Activated gamma-delta T cell treated with anti-CD3 and anti-CD28 coated beads, Interleukin-2, amount 50 U/mL, for 16 hours (primary cell): Measurements from ENCODE around the gene PBX2.
"Not testable (repeated sequence)": the region's sequence is repeated elsewhere in the genome, so short reads cannot be mapped to it uniquely, and the experiment has no call there.

Source experiments
- DNase-seq: peaks from one replicate; pipeline ENCODE4 v3.0.0-alpha.2; 2020; ENCODE audit warnings: low read depth

Gene PBX2

DNA sequence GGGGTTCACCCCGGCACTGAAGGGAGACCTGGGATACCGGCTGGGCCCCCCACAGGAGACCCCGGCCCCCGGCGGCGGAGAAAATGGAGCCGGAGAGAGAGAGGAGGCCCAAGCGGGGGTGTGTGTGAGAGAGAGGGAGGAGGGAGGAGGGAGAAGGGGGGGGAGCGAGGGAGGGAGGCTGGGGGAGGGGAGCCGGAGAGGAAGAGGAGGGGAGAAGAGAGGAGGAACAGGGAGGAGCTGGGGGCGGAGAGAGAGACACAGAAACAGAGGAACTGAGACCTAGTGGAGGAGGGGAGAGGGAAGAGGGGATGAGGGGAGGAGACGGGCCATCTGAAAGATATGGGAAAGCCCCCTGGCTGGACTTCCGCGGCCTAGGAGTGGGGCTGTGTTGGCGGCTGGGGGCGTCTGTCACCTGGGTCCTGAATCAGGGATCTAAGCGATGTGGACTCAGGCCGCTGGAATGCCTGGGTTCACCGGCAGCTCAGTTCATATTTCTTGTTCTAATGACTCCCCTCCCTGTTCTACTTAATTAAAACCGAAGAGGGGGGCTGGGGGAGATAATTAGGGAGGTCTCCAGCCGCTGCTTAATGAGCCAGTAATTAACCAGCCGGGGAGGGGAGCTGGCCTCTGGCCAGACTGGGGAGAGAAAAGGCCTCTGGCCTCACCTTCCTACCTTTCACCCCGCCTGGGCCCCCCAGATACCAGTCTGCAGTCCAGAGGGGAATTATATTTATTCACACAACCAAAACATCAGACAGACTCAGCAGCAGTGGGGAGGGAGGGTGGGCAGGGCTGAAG lies at the start of gene PBX2:
PBX2 (minus strand) TSS at position 149 of the 798 bp plus-strand sequence. CDS start 287 bp downstream, outside the sequence.
- DNase-seq: peak; percentile 64

- no peak for DNase-seq
Observed at GRCh38 chr6:32239462-32239861, 49.5 kb upstream of the PBX2 start.

DNA sequence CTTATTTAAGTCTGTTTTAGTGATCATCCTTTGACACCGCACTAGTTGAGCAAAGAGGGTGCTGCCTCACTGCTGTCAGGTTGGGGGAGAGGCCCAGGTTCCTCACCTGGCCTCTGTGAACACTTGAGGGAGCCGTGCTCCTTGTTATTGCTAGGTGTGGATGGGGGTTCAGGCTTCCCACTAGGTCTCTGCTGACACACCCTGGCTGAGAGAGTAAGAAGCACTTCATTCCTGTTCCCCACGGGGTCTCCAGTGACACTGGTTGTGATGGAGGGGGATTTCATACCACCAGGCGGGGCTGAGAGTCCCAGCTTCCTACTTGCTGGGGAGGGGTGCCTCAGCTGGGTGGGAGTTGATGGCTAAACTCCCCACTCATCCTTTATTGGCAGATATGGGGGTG lies 44.9 kb upstream of the PBX2 start:
- no peak for DNase-seq

DNA sequence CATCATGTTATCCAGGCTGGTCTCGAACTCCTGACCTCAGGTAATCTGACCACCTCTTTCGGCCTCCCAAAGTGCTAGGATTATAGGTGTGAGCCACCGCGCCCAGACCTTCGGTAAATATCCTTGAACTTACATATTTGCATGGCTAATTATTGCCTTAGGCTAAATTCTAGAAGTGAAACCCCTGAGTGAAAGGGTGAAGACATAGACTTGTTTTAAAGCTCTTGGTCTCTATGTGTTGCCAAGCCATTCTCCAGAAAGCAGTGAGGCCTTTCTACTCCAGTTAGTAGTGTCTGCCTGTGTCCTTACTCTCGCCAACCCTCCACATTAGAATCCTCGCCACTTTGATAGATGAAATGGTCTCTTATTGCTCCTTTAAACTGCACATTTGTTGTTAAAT lies 36.4 kb upstream of the PBX2 start:
- DNase-seq: no peak

- DNase-seq: no peak
Observed at GRCh38 chr6:32224696-32225095, 34.7 kb upstream of the PBX2 start.

- DNase-seq: no peak
Observed at GRCh38 chr6:32223258-32224235, 33.5 kb upstream of the PBX2 start, which contains the start of gene NOTCH4. TSS of gene NOTCH4 (minus strand) at chr6:32224067. CDS start at chr6:32223928, 139 bp downstream.

DNA sequence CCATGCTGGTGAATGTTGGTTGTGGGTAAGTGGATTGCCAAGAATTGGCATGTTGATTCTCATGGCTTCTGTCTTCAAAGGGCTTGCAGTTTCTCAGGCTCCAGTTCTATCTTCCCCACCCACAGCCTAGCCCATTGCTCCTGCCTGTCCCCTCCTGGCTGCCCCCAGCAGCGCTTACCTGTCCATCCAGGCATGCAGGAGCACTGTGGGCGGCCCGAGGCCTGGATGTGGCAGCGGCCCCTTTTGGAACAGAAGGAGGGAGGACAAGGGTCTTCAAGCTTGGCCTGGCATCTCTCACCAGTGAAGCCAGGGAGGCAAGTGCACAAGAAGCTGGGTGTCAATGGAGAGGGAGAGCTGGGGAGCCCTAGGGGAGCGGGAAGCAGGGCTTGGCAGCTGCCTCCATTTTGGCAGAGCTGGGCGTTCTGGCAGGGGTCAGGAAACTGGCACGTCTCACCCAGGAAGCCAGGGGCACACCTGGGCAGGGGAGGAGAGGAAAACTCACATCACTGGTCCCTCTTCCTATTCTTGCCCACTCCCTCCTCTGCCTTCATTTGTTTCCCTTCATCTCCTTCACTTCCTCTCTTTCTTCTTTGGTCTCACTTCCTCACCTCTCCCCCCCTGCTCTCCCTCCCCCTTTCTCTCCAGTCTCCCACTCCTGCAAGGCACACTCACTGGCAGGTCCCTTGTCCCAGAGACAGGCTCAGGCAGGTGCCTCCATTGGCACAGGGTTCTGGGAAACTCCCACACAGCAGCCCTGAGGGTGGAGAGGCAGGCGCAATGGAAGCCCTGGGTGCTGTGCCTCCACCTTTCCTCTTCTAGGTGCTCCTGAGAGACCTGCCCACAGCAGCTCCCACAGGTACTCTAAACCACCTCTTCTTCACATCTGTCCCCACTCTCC lies 32.6 kb upstream of the PBX2 start:
- no peak for DNase-seq

DNA sequence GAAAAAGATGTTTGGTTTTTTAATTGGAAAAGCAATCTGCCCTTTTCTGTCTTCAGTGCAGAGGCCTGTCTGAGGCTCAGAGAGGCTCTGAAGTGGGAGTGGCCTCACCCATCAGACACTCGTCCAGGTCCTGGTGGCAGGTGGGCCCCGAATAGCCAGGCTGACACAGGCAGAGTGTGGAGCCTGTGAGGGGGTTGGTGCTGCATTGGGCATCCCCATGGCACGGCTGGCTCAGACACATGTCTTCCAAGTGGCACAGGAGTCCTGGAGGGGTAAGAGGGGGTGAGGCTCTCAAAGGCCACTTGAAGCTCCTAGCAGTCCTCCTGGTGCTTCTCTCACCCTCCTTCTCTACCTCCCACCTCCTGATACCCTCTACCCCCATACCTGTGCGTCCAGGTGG lies 30.0 kb upstream of the PBX2 start:
- no peak for DNase-seq

GRCh38 chr6:32218167-32218566 lies 28.2 kb upstream of the PBX2 start:
- no peak for DNase-seq

DNA sequence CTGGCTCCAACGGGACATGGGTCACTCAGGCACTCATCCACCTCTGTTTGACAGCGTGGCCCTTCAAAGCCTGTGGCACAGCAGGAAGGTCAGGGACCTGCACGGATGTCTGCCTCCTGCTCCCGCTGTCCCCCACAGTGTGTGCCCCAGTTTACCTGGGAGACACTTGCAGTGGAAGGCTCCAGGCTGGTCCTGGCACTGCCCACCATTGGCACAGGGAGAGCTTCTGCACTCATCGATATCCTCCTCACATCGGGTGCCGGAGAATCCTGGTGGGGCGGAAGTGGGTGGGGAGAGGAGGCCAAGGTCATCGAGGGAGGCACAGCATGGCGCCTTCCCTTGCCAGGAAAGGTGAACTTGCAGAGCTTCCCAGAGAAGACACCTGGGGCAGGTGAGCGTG lies 27.0 kb upstream of the PBX2 start:
- DNase-seq: no peak

- DNase-seq: no peak
Observed at GRCh38 chr6:32216285-32216684, 26.3 kb upstream of the PBX2 start.

GRCh38 chr6:32215617-32216016 lies 25.6 kb upstream of the PBX2 start:
- DNase-seq: no peak

GRCh38 chr6:32214126-32214525 lies 24.1 kb upstream of the PBX2 start:
- no peak for DNase-seq

DNA sequence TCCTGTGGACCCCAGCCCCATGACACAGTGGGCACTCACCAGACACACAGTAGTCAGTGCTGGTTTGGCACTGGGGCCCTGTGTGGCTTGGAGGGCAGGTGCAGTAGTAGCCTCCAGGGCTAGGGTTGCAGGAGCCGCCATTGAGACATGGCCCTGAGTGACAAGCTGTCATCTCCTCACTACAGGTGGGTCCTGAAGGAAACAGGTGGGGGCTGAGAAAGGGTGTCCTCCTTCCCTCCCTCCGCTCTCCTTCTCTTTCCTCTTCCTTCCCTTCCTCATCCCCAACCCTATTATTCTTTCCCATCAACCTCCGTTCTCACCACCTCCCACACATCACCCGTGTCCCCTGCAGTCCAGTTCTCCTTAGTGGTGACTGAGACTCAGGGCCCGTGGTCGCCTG lies 23.6 kb upstream of the PBX2 start:
- no peak for DNase-seq

GRCh38 chr6:32212076-32212760 lies 22.2 kb upstream of the PBX2 start:
- no peak for DNase-seq

- not testable (repeated sequence) for DNase-seq
Observed at GRCh38 chr6:32211432-32211831, 21.4 kb upstream of the PBX2 start.

DNA sequence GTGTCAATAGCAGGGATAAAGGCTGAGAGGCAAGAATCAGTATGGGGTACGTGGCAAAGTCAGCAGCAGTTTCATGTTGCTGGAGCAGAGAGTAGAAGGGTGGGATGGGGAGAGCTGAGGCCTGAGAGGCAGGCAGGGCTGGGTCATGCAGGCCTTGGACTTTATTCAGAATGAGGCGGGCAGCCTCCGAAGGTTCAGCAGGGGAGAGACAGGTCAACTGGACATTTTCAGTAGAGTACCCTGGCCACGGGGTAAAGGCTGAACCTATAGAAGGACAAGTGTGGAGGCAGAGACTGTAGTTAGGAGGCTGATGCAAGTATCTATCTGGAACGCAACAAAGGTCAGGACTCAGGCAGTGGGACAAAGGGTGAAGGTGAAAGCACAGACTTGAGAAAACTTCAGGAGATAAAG lies 20.2 kb upstream of the PBX2 start:
- DNase-seq: no peak

- no peak for DNase-seq
Observed at GRCh38 chr6:32208996-32209395, 19.0 kb upstream of the PBX2 start.

DNA sequence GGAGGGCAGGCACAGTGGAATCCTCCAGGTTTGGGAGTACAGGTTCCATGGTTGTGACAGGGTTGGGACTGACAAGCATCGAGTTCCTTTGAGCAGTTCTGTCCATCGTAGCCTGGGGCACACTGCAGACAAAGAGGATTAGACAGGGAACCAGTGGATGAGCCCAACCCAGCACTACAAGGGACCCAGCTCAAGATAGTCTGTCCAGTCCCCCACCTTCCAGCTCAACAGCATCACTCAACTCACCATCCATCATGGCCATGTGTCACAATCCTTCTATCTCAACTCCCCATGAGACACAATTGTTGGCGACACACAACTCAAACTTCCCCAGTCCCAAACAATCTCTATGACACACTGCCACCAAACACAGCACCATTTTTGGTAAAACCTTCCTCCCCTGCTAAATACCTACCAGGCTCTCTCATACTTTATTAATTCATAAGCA lies 14.3 kb upstream of the PBX2 start:
- DNase-seq: no peak

DNA sequence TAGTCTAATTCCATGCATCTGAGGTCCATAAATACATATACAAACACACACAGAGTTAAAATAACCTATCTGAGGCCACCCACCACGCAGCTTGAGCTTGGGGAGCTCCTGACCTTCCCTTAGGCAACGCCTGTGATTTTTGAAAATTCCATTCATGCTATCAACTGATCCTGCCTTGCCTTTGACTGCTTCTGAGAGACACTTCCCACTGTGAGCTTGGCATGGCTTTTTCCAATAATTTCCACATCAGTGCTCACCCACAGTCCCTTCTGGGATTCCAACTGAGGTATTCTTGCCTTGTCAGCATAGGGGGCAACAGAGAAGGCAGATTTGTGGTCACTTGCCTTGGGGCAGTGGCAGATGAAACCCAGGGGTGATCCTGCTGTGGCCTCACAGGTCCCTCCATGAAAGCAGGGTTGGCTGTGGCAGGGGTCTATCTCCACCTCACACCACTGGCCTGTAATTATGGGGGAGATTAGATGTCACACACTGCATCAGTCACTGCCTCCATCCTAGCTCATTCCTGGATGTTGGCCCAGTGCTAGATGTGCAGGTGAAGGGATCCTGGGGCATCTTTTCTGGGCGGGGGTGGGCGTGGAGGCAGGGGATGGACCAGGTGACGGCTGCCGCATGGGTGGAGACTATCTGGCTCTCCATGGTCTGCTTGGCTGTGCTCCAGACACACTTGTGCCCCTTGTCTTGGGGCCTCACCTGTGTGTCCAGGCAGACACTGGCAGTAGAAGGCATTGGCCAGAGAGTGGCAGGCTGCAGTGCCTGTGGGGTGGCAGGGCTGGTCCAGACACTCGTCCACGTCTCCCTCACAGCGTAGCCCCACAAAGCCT lies 13.6 kb upstream of the PBX2 start:
- no peak for DNase-seq
